Measurements from ENCODE around the gene ZDHHC11. TPM values are rescaled to one million over a fixed set of nuclear protein-coding genes. Genes with fewer than 3 reads are reported as not detected.
"Not testable (repeated sequence)": the region's sequence is repeated elsewhere in the genome, so short reads cannot be mapped to it uniquely, and the experiment has no call there.

The ZDHHC11 gene
- polyA plus RNA-seq, 1 donor (not counting 4 experiments of a cell fraction or from before 2014, with no cell fraction given) = 0.33 TPM

GRCh38 chr5:785181-785705, 65.5 kb downstream of the ZDHHC11 start:
- H3K4me2 ChIP-seq (ENCODE audit: control insufficient read depth, extremely low read depth, insufficient read depth, low read depth, low read length) = peak overlapping the region; percentile 64
- H3K4me1 ChIP-seq (ENCODE audit: control insufficient read depth, extremely low read depth, insufficient read depth, low read length); H3K36me3 ChIP-seq (ENCODE audit: control insufficient read depth in 2 of 2, extremely low read depth in 1 of 2, insufficient read depth in 2 of 2, low read length in 2 of 2); H2AFZ ChIP-seq (ENCODE audit: control insufficient read depth, low read length); H3K79me2 ChIP-seq (ENCODE audit: control insufficient read depth, insufficient read depth, low read length); H3K27me3 ChIP-seq (ENCODE audit: control insufficient read depth, extremely low read depth, insufficient read depth, low read length); H4K20me1 ChIP-seq (ENCODE audit: control insufficient read depth, extremely low read depth, insufficient read depth, low read length); H3K9me1 ChIP-seq (ENCODE audit: control insufficient read depth, extremely low read depth, insufficient read depth, low read length); FAIRE-seq; H3K9me3 ChIP-seq (ENCODE audit: control insufficient read depth, low read depth, low read length); H3K27ac ChIP-seq (ENCODE audit: control insufficient read depth, insufficient read depth, low read length); dilution Hi-C loops (cut with MboI; ENCODE audit: extremely low pct_ligation_motif_present, low sequenced_read_pairs); DNase-seq (ENCODE audit: low read depth, low spot score); H3K9ac ChIP-seq (ENCODE audit: control insufficient read depth, extremely low read depth, insufficient read depth, low read length): not testable (repeated sequence)
- H3K4me3 ChIP-seq (ENCODE audit: control insufficient read depth in 2 of 3, extremely low read depth in 1 of 3, insufficient read depth in 2 of 3, low read depth in 1 of 3, low read length in 3 of 3) = peak overlapping the region in 2 of 3 experiments; percentile 51 to 61

DNA sequence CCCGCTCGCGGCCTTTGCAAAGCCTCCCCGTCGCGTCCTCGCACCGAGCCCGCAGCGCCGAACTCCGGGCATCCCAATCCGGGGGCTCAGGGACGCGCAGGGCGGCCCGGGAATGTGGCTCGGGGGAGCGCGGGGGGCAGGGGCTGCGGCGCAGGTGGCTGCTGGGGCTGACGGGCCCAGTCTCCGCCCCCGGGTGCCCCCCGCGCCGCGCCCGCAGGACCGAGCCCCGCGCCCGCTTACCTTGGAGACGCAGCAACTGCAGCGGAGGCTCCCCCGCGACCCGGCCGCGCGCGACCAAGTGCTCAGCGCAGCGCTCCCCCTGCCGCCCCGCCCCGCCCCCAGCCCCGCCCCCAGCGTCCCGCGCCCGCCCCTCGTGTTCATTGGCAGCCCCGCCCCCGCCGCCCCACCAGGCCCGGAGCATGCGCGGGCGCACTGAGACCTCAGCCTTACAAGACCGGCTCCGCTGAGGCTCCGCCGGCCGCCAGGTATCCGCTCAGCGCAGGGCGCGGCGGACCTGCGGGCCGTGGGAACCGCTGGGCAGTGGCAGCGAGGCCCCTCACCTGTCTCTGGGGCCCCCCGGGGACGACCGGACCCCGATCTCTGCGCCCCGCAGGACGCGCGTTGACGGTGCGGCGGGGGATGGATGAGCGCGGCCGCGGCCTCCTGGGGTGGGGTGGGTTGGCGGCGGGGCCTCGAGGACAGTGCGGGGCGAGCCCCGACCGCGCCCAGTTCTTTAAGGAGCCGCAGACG, 66.2 kb downstream of the ZDHHC11 start, which contains the start of gene ZDHHC11B:
Gene ZDHHC11B (minus strand): TSS at position 302 of the 750 bp plus-strand sequence. CDS start 17,810 bp downstream, outside the sequence.
- H3K79me2 ChIP-seq (ENCODE audit: control insufficient read depth, insufficient read depth, low read length); H3K27me3 ChIP-seq (ENCODE audit: control insufficient read depth, extremely low read depth, insufficient read depth, low read length); dilution Hi-C loops (cut with MboI; ENCODE audit: extremely low pct_ligation_motif_present, low sequenced_read_pairs); H3K4me1 ChIP-seq (ENCODE audit: control insufficient read depth, extremely low read depth, insufficient read depth, low read length); H3K9me1 ChIP-seq (ENCODE audit: control insufficient read depth, extremely low read depth, insufficient read depth, low read length); FAIRE-seq; H3K36me3 ChIP-seq (ENCODE audit: control insufficient read depth in 2 of 2, extremely low read depth in 1 of 2, insufficient read depth in 2 of 2, low read length in 2 of 2); H4K20me1 ChIP-seq (ENCODE audit: control insufficient read depth, extremely low read depth, insufficient read depth, low read length); H3K27ac ChIP-seq (ENCODE audit: control insufficient read depth, insufficient read depth, low read length); H3K9me3 ChIP-seq (ENCODE audit: control insufficient read depth, low read depth, low read length): not testable (repeated sequence)
- Histone ChIP-seq H3K9ac (ENCODE audit: control insufficient read depth, extremely low read depth, insufficient read depth, low read length) (peak within 1 kb of the TSS; percentile 52), H3K4me2 (ENCODE audit: control insufficient read depth, extremely low read depth, insufficient read depth, low read depth, low read length) (peak within 1 kb of the TSS; percentile 82), H3K4me3 (ENCODE audit: control insufficient read depth in 2 of 3, extremely low read depth in 1 of 3, insufficient read depth in 2 of 3, low read depth in 1 of 3, low read length in 3 of 3) (peak within 1 kb of the TSS; percentile 49 to 61 (median 51)), H2AFZ (ENCODE audit: control insufficient read depth, low read length) (peak within 1 kb of the TSS; percentile 49)
- peak; percentile 9 for DNase-seq (ENCODE audit: low read depth, low spot score)

GRCh38 chr5:783881-784427, 66.8 kb downstream of the ZDHHC11 start:
- FAIRE-seq; dilution Hi-C loops (cut with MboI; ENCODE audit: extremely low pct_ligation_motif_present, low sequenced_read_pairs); H3K9me1 ChIP-seq (ENCODE audit: control insufficient read depth, extremely low read depth, insufficient read depth, low read length); DNase-seq (ENCODE audit: low read depth, low spot score); H3K9me3 ChIP-seq (ENCODE audit: control insufficient read depth, low read depth, low read length); H4K20me1 ChIP-seq (ENCODE audit: control insufficient read depth, extremely low read depth, insufficient read depth, low read length); H3K36me3 ChIP-seq (ENCODE audit: control insufficient read depth in 2 of 2, extremely low read depth in 1 of 2, insufficient read depth in 2 of 2, low read length in 2 of 2); H3K4me1 ChIP-seq (ENCODE audit: control insufficient read depth, extremely low read depth, insufficient read depth, low read length); H3K27ac ChIP-seq (ENCODE audit: control insufficient read depth, insufficient read depth, low read length); H3K27me3 ChIP-seq (ENCODE audit: control insufficient read depth, extremely low read depth, insufficient read depth, low read length); H3K79me2 ChIP-seq (ENCODE audit: control insufficient read depth, insufficient read depth, low read length): not testable (repeated sequence)
- H3K9ac ChIP-seq (ENCODE audit: control insufficient read depth, extremely low read depth, insufficient read depth, low read length) = peak overlapping the region; percentile 33
- TF ChIP-seq EZH2 (IDR thresholded peaks at IDR 0.05; ENCODE audit: low read length) = peak; percentile 60
- peak overlapping the region; percentile 33 to 49 (median 46) for H3K4me3 ChIP-seq (ENCODE audit: control insufficient read depth in 2 of 3, extremely low read depth in 1 of 3, insufficient read depth in 2 of 3, low read depth in 1 of 3, low read length in 3 of 3)
- peak overlapping the region; percentile 30 for H2AFZ ChIP-seq (ENCODE audit: control insufficient read depth, low read length)
- H3K4me2 ChIP-seq (ENCODE audit: control insufficient read depth, extremely low read depth, insufficient read depth, low read depth, low read length) = peak overlapping the region; percentile 82

DNA sequence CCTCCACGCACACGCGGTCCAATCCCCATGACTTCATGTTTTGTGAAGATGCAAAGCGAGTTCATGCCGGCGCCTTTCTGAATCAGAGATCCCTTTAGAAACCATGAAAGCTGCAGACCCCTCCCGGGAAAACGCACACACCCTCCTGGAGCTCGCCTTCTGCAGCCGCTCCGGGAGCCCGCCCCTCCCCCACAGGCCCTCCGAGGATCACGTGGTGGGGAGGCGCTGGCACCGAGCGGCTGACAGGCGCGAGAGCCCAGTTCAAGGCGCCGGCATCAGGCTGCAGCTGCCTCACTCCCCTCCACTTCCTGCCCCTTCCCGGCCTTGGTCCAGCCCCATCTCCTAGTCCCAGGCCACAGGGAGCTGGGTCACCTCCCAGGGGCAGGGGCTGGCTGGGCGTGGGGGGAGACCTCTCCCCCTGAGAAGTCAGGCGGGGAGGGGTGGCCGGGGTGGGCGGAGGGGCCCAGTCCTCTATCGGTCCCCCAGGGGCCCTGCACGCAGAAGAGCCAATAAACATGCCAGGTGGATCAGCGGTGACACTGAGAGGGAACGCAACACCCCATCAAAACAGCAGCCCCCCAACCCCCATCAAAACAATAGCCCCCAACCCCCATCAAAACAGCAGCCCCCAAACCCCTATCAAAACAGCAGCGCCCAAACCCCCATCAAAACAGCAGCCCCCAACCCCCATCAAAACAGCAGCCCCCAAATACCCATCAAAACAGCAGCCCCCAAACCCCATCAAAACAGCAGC, 67.6 kb downstream of the ZDHHC11 start:
- FAIRE-seq = peak; percentile 86
- H3K79me2 ChIP-seq (ENCODE audit: control insufficient read depth, insufficient read depth, low read length); H3K4me2 ChIP-seq (ENCODE audit: control insufficient read depth, extremely low read depth, insufficient read depth, low read depth, low read length); H3K9me3 ChIP-seq (ENCODE audit: control insufficient read depth, low read depth, low read length); H3K36me3 ChIP-seq (ENCODE audit: control insufficient read depth in 2 of 2, extremely low read depth in 1 of 2, insufficient read depth in 2 of 2, low read length in 2 of 2); H3K4me1 ChIP-seq (ENCODE audit: control insufficient read depth, extremely low read depth, insufficient read depth, low read length); H3K27me3 ChIP-seq (ENCODE audit: control insufficient read depth, extremely low read depth, insufficient read depth, low read length); H4K20me1 ChIP-seq (ENCODE audit: control insufficient read depth, extremely low read depth, insufficient read depth, low read length); dilution Hi-C loops (cut with MboI; ENCODE audit: extremely low pct_ligation_motif_present, low sequenced_read_pairs); H3K27ac ChIP-seq (ENCODE audit: control insufficient read depth, insufficient read depth, low read length); H3K9ac ChIP-seq (ENCODE audit: control insufficient read depth, extremely low read depth, insufficient read depth, low read length); DNase-seq (ENCODE audit: low read depth, low spot score); H3K9me1 ChIP-seq (ENCODE audit: control insufficient read depth, extremely low read depth, insufficient read depth, low read length); H3K4me3 ChIP-seq (ENCODE audit: control insufficient read depth in 2 of 3, extremely low read depth in 1 of 3, insufficient read depth in 2 of 3, low read depth in 1 of 3, low read length in 3 of 3); H2AFZ ChIP-seq (ENCODE audit: control insufficient read depth, low read length): not testable (repeated sequence)

Data from keratinocyte (primary cell).